HG03066 (cell line): ENCODE data around the gene PUS7L.

Source experiments
- ATAC-seq: cut with Tn5 transposase; IDR thresholded peaks from one replicate; pipeline ENCODE4 v1.9.1; 2021; ENCODE audit warnings: low read depth; ENCODE audit not compliant: unreplicated experiment

PUS7L gene

DNA sequence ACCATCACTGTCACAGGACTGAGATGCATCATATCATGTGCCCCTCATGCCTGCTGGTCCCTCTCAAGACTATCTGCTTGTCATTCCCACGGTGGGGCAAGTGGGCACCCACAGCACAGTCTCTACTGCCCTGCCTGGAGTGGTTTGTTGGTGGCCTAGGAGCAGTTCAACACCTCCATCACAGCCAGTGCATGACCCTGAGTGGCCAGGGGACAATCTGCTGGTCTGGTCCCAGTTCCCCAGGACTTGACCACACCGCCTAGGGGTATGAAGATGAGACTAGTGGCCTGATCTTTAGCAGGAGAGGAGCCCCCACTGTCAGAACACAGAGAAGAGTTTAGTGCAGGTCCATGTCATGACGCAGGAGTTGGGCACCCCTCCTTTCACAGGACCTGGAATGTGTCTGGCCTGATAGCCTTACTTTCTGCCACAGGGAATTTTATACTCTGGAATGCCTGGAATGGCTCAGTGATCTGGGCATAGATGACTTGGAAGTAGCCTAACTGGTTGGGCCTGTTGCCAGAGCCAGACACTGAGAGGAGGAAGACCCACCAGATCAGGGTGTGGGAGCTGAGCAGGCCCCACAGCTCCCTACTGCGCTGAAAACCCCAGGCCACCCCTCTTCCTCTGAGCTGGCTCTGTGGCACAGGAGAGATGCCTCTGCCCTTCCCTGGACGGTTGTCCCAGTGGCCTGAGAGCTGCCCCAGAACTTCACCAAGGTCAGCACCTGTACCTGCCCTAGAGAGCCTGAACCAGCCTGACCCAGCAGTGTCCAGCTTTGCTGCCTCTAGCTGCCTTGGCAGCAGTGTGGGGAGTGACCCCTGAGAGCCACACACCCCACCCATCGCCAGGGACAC, 83.3 kb downstream of the PUS7L start:
- no peak for ATAC-seq

DNA sequence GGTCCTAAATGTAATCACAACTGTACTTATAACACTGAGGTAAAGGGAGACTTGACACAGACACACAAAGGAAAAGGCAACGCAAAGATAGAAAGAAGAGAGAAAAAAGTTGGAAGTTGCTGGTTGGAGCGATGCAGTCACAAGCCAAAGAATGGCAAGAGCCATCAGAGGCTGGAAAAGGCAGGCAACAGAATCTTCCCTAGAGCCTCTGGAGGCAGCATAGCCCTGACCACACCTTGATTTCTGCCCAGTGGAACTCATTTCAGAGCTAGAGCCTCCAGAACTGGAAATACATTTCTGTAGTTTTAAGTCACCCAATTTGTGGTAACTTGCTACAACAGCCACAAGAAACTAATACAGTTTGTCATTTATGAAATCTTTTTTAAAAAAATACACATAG, 89.2 kb downstream of the PUS7L start:
- no peak for ATAC-seq
